OCI-LY7 (cell line): ENCODE data around the gene PBX1.

Experiments
- EZH2phosphoT487 ChIP-seq: fragments of 200-600 bp; sonication (generic); IDR thresholded peaks from 2 replicates; pipeline ENCODE4 v1.6.1; 2018; ENCODE audit warnings: low read depth, borderline replicate concordance, mild to moderate bottlenecking, mixed run types, antibody characterized with exemption, low read length, moderate library complexity, mixed read lengths
- TF ChIP-seq, protein P1 (sequence below): fragments of 200-600 bp; sonication (generic); conservative IDR thresholded peaks from 2 replicates; pipeline ENCODE4 v1.5.1; 2014; ENCODE audit warnings: mild to moderate bottlenecking, antibody characterized with exemption, low read length, moderate library complexity, mixed read lengths

DNA sequence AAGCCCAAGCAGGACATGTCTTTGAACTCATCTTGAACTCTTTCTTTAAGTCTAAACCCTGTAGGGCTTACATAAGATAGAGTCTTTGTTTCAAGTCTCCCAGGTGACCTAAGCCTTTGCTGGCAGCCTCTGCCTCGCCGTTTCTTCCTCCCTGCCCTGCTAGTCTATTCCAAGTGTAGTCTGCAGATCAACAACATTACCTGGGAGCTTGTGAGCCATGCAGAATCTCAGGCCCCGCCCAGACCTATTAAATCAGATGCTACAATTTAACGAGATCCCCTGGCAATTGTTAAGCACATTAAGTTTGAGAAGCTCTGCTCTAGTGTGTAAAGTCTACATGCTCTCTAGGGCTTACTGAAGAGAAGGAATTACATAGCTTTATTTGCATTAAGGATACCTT, 271.6 kb downstream of the PBX1 start:
- TF ChIP-seq, protein P1, sequence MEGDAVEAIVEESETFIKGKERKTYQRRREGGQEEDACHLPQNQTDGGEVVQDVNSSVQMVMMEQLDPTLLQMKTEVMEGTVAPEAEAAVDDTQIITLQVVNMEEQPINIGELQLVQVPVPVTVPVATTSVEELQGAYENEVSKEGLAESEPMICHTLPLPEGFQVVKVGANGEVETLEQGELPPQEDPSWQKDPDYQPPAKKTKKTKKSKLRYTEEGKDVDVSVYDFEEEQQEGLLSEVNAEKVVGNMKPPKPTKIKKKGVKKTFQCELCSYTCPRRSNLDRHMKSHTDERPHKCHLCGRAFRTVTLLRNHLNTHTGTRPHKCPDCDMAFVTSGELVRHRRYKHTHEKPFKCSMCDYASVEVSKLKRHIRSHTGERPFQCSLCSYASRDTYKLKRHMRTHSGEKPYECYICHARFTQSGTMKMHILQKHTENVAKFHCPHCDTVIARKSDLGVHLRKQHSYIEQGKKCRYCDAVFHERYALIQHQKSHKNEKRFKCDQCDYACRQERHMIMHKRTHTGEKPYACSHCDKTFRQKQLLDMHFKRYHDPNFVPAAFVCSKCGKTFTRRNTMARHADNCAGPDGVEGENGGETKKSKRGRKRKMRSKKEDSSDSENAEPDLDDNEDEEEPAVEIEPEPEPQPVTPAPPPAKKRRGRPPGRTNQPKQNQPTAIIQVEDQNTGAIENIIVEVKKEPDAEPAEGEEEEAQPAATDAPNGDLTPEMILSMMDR = no peak
- TF ChIP-seq EZH2phosphoT487 = no peak
